Stimulated activated CD4-positive, alpha-beta T cell treated with anti-CD3 and anti-CD28 coated beads, Interleukin-1b, Interleukin-23, amount 100 ng/mL, for 4 hours (primary cell): Measurements from ENCODE around the gene TCP11.

Experiments used
- DNase-seq, 2 donors: peaks; one replicate each; pipeline ENCODE4 v3.0.0-alpha.2; 2020; ENCODE audit warnings: low read depth in 2 of 2

TCP11 gene

GRCh38 chr6:35173044-35173426 is 31.9 kb upstream of the TCP11 start:
- DNase-seq: no peak

DNA sequence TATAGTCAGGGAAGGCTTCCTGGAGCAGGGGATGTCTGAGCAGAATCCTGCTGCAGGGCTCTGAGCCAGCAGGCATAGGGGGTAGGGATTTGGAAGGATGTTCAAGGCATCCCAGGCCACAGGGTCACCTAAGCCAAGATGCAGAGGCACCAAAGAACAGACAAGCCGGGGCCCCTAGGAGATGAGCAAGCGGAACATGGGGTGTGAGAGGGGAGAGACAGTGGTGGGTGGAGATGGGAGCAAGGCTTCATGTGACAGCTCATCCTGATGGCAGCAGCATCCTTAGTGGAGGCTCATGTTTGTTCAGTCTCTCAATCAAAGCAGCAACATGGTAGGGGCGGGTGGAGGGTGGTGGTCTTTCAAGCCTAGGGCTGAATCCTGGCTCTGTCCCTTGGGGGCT is 29.8 kb upstream of the TCP11 start:
- DNase-seq: no peak

- no peak for DNase-seq
These were observed 29.0 kb upstream of the TCP11 start for GRCh38 chr6:35170166-35170565.

GRCh38 chr6:35168461-35168861 is 27.3 kb upstream of the TCP11 start:
- no peak for DNase-seq

GRCh38 chr6:35167505-35167904 is 26.4 kb upstream of the TCP11 start:
- no peak for DNase-seq

- no peak for DNase-seq
These were observed 25.4 kb upstream of the TCP11 start for GRCh38 chr6:35166520-35166919.

GRCh38 chr6:35166116-35166515 is 25.0 kb upstream of the TCP11 start:
- DNase-seq: no peak

GRCh38 chr6:35165630-35166071 is 24.5 kb upstream of the TCP11 start:
- DNase-seq: no peak

- no peak for DNase-seq
These were observed 23.7 kb upstream of the TCP11 start for GRCh38 chr6:35164868-35165267.

DNA sequence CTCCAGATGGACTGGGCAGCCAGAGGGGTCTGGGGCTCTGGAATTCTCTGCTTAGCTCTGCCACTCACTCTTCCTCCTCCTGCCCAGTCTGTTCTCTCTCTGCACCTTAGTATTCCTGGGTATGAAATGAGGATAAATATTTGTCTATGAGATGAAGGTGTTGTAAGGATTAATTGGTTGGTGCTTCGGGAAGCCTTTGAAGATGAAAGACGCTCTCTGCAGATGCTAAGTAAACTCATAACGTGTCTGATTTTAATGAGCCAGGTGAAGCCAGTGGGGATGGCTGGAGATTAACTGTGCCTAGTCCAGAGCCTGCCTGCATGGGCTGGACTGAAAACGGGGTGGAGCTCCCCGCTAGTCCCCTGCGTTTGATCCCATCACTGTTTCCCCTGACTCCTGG is 23.1 kb upstream of the TCP11 start:
- DNase-seq: no peak

GRCh38 chr6:35163836-35164235 is 22.7 kb upstream of the TCP11 start:
- DNase-seq: no peak

- DNase-seq: no peak
These were observed 20.9 kb upstream of the TCP11 start for GRCh38 chr6:35161776-35162607.

- DNase-seq: no peak
These were observed 20.1 kb upstream of the TCP11 start for GRCh38 chr6:35161266-35161665.

DNA sequence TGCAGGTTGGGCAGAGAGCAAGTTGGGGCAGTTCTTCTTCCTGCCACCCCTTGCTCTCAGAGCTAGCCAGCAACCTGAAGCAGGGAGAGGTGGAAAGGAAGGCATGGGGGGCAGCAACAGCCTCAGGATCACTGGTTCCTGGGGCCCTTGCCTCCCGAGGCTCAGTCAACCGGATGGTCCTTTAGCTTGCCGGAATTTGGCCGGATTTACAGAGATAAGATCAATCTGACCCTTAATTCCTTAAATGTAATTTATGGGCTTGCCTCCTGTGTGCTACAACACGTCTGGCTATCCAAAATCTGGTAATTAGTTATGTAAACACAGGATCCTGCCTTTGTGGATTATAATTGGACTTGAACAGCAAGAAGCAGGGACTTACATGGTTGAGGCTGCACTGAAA is 19.5 kb upstream of the TCP11 start:
- no peak for DNase-seq

DNA sequence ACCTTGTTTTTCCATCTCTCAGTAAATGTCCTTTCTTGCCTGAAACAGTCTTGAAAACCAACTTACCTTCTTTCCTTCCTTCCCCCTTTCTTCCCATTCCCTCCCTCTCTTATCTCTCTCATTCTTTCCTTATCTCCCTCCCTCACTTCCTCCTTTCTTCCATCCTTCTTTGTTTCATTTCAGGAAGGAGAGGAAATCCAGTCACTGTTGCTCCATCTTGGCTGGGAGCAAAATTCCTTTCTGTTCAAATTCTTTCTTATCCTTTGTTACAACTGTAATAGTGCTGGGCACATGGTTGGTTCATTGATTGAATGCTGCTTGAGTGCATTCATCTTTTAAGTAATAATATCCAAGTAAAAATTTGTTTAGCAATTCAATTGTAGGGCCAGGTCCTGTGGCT is 17.4 kb upstream of the TCP11 start:
- no peak for DNase-seq

GRCh38 chr6:35154947-35155346 is 13.8 kb upstream of the TCP11 start:
- DNase-seq: no peak

- no peak for DNase-seq
These were observed 13.1 kb upstream of the TCP11 start for GRCh38 chr6:35154262-35154661.

DNA sequence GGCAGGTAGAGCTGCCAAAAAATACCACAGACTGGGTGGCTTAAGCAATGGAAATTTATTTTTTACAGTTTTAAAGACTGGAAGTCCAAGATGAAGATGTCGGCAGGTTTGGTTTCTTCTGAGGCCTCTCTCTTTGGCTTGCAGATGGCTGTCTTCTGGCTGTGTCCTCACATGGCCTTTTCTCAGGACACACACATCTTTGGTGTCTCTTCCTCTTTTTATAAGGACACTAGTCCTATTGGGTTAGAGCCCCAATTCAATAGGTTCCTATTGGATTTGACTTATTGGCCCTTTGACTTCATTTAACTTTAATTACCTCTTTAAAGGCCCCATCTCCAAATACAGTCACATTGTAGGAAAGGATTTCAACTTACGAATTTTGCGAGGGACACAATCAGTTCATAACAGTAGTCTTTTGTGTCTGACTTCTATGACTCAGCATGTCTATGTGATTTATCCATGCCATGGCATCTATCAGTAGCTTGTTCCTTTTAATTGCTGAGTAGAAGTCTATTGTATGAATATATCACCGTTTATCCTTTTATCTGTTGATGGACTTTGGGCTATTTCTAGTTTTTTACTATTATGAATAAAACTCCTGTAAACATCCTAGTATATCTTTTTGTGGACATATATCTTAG is 11.0 kb upstream of the TCP11 start:
- no peak for DNase-seq

- no peak for DNase-seq
These were observed 10.3 kb upstream of the TCP11 start for GRCh38 chr6:35151466-35151865.

GRCh38 chr6:35149891-35150566 is 8.9 kb upstream of the TCP11 start:
- DNase-seq: no peak

- DNase-seq: no peak
These were observed 7.1 kb upstream of the TCP11 start for GRCh38 chr6:35148167-35148741.

DNA sequence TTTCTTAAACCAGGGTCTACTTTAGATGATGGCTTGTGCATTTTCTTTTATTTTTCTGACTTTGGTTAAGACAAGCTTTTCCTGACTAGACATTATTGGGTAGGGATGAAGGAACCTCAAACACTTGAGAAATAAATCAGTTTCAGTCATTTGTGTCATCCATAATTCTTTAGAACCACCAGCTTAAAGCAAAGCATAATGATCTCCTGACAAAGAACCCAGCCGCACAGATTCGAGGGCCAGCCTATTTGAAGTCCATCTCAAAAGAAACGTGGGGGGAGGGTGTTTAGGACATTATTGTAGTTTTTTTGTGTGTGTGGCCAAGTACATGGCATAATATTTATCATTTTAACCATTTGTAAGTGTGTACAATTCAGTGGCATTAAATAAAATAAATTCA is 6.3 kb upstream of the TCP11 start:
- DNase-seq: no peak

DNA sequence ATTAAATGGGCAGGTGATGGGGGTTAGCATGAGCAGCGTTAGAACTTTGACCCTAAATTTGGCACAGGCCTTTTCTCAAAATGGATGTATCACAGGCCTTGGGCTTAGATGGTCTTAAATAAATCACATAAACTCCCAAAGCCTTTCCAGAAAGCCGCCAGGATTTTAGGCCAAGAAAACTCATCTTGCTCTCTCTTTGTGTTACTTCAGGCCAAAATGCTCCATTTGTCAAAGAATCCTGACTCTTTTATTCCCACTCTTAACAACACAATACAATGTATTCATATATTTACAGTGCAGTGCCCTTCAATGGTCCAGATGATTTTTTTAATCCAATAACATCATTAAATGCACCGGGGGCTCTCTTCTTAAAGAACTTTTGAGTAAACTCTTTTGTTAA is 5.9 kb upstream of the TCP11 start:
- DNase-seq: no peak
